Neutrophil (primary cell): ENCODE measurements around the gene SORCS2.

Experiments used
- H3K27ac ChIP-seq: fragments of 200-600 bp; sonication (generic); 2 replicates; pipeline ENCODE4 v1.5.1; 2016; ENCODE audit warnings: mild to moderate bottlenecking, moderate library complexity
- H3K27me3 ChIP-seq: fragments of 200-600 bp; sonication (generic); 2 replicates; pipeline ENCODE4 v1.6.0; 2016; ENCODE audit warnings: mild to moderate bottlenecking
- H3K36me3 ChIP-seq: fragments of 200-600 bp; sonication (generic); 2 replicates; pipeline ENCODE4 v1.5.1; 2017
- H3K4me1 ChIP-seq, 2 experiments: fragments of 200-600 bp in 1 of 2; sonication (generic) in 1 of 2; 1 replicate in 1 of 2; 2 replicates in 1 of 2; pipeline versions ENCODE4 v1.5.1 to v1.6.1; 2013 to 2016; ENCODE audit warnings: low read depth in 1 of 2, low read length in 1 of 2, mild to moderate bottlenecking in 1 of 2, moderate library complexity in 1 of 2; ENCODE audit not compliant: control insufficient read depth in 1 of 2, insufficient read depth in 1 of 2
- H3K4me3 ChIP-seq, 2 experiments: fragments of 200-600 bp in 1 of 2; sonication (generic) in 1 of 2; 1 replicate in 1 of 2; 2 replicates in 1 of 2; pipeline ENCODE4 v1.5.1; 2013 to 2016; ENCODE audit warnings: low read depth in 1 of 2, low read length in 1 of 2, mild to moderate bottlenecking in 1 of 2, moderate library complexity in 1 of 2
- H3K9me3 ChIP-seq: fragments of 200-600 bp; sonication (generic); 2 replicates; pipeline ENCODE4 v1.5.1; 2016
- TF ChIP-seq, protein P1 (sequence below): fragments of 200-600 bp; sonication (generic); IDR thresholded peaks from 2 replicates; pipeline ENCODE4 v1.5.1; 2016; ENCODE audit warnings: antibody characterized with exemption

SORCS2 gene

DNA sequence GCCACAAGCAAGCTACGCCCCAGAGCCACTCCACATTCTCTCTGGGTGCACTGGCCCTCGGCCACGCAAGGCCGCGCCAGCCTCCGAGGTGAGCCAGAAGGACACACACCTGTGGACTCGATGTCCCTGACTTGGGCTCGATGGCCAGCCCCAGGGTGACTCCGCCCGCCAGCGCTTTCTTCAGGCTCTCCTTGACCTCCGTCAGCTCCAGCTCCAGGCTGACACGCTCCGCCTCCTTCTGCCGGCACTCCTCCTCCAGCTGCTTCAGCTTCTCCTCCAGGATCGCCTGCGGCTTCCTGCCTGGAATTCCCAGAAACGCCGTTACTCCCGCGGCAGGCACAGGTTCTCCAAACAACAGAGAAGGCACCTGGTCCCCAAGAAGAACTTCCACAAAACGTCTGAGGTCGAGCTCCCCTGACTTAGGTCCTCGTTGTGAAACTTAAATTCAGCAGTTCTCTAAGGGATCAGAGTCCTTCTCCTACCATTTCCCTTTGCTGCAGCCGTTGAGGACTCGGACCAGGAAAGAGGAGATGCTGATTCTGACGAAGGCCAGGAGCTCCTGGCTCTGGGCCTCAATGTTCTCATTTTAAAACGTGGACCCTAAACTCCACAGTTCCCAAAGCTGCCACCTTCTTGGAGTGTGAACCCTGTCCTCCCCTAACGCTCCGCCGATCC is 580.5 kb downstream of the SORCS2 start:
- Histone ChIP-seq H3K9me3 (no peaks in the 10 kb centered on the region), H3K4me1 (no peaks in the 10 kb centered on the region), H3K27ac (no peak overlapping the region), H3K27me3 (no peaks in the 10 kb centered on the region), H3K36me3 (peaks cover 76% of the 10 kb centered on the region), H3K4me3 (no peak overlapping the region)
- TF ChIP-seq, protein P1, sequence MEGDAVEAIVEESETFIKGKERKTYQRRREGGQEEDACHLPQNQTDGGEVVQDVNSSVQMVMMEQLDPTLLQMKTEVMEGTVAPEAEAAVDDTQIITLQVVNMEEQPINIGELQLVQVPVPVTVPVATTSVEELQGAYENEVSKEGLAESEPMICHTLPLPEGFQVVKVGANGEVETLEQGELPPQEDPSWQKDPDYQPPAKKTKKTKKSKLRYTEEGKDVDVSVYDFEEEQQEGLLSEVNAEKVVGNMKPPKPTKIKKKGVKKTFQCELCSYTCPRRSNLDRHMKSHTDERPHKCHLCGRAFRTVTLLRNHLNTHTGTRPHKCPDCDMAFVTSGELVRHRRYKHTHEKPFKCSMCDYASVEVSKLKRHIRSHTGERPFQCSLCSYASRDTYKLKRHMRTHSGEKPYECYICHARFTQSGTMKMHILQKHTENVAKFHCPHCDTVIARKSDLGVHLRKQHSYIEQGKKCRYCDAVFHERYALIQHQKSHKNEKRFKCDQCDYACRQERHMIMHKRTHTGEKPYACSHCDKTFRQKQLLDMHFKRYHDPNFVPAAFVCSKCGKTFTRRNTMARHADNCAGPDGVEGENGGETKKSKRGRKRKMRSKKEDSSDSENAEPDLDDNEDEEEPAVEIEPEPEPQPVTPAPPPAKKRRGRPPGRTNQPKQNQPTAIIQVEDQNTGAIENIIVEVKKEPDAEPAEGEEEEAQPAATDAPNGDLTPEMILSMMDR, result no peak

DNA sequence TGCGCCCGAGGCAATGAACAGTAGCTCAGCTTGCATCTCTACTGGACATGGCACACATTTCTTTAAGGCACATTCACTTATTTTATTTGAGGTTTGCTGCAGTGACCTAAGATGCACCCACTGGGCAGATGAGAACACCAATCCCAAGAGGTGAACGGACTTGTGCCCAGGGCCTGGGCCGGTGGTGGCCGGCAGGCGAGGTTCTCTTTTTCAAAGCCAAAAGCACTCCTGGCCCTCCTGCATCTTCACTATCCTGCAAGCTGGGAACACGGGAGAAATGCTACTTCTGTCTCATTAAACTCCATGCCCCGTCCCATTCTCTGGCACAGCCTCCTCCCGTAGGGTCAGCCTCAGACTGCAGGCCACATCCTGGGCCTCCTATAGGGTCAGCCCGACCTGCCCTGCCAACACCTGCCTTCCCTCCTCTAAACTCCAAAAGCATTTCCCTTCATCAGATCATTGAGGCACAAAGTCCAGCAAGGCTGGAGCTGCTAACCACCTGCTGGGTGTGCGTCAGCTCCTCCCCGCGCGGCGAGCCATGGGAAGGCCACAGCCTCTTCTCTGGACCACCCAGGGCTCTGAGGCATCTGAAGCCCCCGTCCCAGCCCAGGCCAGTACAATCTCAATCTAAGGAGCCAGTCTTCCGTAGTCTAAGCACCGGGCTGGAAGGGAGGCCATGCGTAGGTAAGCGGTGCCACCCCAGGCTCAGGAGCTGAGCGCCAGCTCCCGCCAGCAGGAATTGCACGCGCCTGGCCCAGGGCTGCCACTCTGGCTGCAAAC is 581.3 kb downstream of the SORCS2 start:
- Histone ChIP-seq H3K4me3 (no peak overlapping the region), H3K9me3 (no peaks in the 10 kb centered on the region), H3K27me3 (no peaks in the 10 kb centered on the region), H3K36me3 (peaks cover 76% of the 10 kb centered on the region), H3K4me1 (no peaks in the 10 kb centered on the region), H3K27ac (no peak overlapping the region)
- TF ChIP-seq, protein P1, result no peak

DNA sequence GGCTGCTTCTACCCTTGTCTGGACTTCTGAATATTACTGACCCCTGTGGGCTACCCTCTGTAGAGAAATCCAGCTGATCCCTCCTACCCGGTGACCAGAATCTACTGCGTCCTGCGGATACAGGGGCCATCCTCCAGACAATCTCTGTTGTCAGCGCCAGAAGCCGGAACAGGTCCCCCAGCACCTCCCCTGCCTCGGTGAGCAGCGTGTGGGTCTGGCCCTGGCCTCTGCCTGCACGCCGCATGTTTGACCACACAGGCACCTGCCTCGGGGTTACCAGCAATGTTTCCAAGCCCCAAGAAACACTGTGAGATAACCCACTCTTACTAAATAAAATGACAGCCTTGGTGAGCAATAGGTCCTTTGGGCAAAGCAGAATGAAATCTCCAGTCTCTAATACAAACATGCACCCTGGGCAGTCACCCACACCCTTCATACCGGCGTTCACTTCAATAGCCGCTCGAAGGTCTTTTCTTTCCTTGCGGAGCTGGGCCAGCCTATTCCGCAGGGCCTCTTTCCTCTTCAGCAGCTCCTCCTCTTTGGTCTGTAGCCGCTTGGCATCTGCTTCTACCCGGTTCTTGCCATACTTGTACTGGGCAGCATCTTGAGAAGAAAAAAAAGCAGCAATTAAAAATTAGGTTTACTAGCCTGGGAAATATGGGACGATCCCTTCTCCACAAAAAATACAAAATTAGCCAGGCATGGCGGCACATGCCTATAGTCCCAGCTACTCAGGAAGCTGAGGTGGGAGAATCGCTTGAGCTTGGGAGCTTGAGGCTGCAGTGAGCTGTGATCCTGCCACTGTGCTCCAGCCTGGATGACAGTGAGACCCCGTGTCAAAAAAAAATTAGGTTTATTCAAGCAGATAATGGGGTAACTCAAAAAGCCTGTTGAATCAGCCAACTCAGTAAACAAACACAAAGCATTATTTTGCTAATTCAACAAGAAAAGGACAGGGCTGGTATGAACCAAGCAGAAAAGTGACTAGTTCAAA is 582.3 kb downstream of the SORCS2 start:
- H3K36me3 ChIP-seq, result peaks cover 67% of the 10 kb centered on the region
- no peaks in the 10 kb centered on the region for H3K27me3 ChIP-seq
- TF ChIP-seq, protein P1, result no peak
- no peaks in the 10 kb centered on the region for H3K9me3 ChIP-seq
- H3K4me3 ChIP-seq, result no peak overlapping the region
- no peak overlapping the region for H3K27ac ChIP-seq
- H3K4me1 ChIP-seq, result no peaks in the 10 kb centered on the region

DNA sequence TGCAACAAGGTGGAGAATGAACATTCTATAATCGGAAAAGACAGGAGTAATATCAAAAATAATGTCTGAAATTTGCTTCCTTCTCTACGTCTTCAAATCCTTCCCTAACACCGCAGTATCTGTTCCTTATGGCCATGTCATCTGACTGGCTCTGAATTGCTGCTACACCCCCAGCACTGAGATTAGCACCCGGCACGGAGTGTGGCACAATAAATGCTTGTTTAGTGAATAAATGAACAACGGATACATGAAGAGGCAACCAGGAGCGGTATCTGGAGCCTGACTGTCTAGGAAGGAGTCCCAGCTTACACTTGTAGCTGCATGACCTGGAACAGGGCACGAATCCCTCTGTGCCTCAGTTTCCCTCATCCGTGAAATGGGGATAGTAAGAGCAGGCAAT is 583.1 kb downstream of the SORCS2 start:
- TF ChIP-seq, protein P1, result no peak
- H3K36me3 ChIP-seq, result peaks cover 59% of the 10 kb centered on the region

DNA sequence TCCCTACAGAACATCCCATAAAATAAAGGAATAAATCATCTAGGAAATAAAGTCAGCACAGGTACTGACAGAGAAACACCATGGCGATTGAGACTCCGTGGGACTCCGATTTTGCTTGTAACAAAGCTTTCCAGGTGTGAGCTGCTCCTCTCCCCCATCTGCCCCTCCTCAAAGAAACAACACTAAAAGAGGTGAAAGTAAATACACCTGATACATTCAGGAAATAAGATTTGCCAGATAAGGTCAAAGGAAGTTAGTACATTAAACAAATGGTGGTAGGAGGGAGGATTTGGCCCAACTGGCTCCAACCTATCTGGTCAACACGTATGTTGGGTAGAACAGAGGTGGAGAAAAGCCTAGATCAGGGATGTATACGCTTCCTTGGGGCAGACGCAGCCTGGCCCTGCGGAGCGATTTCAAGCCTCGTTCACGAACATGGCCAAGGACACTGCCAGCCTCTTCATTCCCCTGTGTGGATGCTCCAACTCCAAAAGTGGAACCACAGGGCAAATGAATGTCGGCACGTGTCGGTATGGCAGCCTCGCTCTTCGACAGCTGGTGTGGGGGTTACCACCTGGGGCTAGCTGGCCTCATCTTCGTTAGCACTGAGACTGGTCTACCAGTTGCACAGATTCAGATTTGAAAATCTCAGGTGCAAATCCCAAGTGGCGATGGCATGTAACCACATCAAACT is 584.8 kb downstream of the SORCS2 start:
- Histone ChIP-seq H3K9me3 (no peaks in the 10 kb centered on the region), H3K27ac (no peak overlapping the region), H3K27me3 (no peaks in the 10 kb centered on the region), H3K4me1 (no peaks in the 10 kb centered on the region), H3K36me3 (peaks cover 43% of the 10 kb centered on the region), H3K4me3 (no peak overlapping the region)
- TF ChIP-seq, protein P1, result no peak

More for the DNA sequence above, 583.1 kb downstream of the SORCS2 start:
- H3K27ac ChIP-seq, result no peak overlapping the region
- H3K9me3 ChIP-seq, result no peaks in the 10 kb centered on the region
- no peaks in the 10 kb centered on the region for H3K27me3 ChIP-seq
- no peak overlapping the region for H3K4me3 ChIP-seq
- H3K4me1 ChIP-seq, result no peaks in the 10 kb centered on the region
